Left ventricle myocardium inferior (tissue), 1 donor: ENCODE data around the gene STARD10. TPM values are rescaled to one million over a fixed set of nuclear protein-coding genes. Genes with fewer than 3 reads are reported as not detected.

Source experiments
- DNase-seq: peaks from one replicate; pipeline ENCODE4 v3.0.0-alpha.2; 2020
- H3K27ac ChIP-seq: fragments of 200-600 bp; replicated peaks from 2 replicates; pipeline ENCODE4 v1.8.0; 2021
- H3K27me3 ChIP-seq: fragments of 200-600 bp; 2 replicates; pipeline ENCODE4 v1.8.0; 2021; ENCODE audit warnings: low read depth
- H3K36me3 ChIP-seq: fragments of 200-600 bp; 2 replicates; pipeline ENCODE4 v1.8.0; 2021
- H3K4me1 ChIP-seq: fragments of 200-600 bp; 2 replicates; pipeline ENCODE4 v1.8.0; 2021
- H3K4me3 ChIP-seq: fragments of 200-600 bp; 2 replicates; pipeline ENCODE4 v1.8.0; 2021; ENCODE audit warnings: mild to moderate bottlenecking, moderate library complexity
- H3K9me3 ChIP-seq: fragments of 200-600 bp; replicated peaks from 2 replicates; pipeline ENCODE4 v1.8.0; 2021
- intact Hi-C: fragments of 100-400 bp; cut with micrococcal nuclease; formaldehyde crosslinking; loops from one replicate; pipeline ENCODE4 v1.11.0; 2022
- total RNA-seq: library from RNA; stranded (reverse); fragmentation: NEBNext Ultra II Directional; extraction: Animal tissue kit (Norgen Biotek cat#: 25700); gene quantifications from one replicate; pipeline ENCODE4 v1.2.1, GENCODE V29; 2021
- TF ChIP-seq, protein P1 (sequence below): fragments of 200-600 bp; IDR thresholded peaks from 2 replicates; pipeline ENCODE4 v1.8.0; 2021; ENCODE audit warnings: antibody characterized with exemption, mild to moderate bottlenecking, borderline replicate concordance
- donor health status: DM: no; HTN: yes; CAD: no; lungs with severe emphysema.

Gene STARD10
- total RNA-seq, 1 donor from 2014 or later = 93.6 TPM

DNA sequence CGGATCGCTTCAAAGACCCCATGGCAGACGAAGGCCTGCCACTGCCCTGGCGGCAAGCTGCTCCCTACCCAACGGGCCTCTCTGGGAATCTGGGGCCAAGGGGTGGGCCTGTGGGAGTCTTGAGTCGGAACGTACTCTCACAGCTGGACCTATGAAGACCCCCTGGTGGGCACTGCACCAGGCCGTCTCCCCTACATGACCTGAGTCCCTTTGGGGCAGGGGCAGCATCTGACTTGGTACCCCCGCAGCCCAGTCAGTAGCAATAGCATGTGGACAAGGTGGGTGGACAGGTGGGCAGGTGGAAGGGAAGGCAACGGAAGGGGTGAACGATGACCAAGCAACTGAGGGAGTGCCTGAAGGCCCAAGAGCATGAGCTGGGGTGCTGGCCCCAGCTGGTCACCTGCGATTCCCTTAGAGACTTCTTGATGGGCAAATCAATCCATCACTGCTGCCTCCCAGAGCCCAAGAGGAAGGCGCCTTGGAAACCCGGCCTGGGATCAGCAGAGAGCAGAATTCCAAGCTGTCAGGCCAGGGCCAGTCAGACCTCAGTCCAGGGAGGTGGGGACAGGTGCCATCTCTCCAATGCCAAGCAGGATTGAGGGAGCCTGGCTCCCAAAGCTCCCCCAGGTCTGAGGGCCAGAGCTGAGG is 76.9 kb downstream of the STARD10 start:
- DNase-seq = no peak
- TF ChIP-seq, protein P1, sequence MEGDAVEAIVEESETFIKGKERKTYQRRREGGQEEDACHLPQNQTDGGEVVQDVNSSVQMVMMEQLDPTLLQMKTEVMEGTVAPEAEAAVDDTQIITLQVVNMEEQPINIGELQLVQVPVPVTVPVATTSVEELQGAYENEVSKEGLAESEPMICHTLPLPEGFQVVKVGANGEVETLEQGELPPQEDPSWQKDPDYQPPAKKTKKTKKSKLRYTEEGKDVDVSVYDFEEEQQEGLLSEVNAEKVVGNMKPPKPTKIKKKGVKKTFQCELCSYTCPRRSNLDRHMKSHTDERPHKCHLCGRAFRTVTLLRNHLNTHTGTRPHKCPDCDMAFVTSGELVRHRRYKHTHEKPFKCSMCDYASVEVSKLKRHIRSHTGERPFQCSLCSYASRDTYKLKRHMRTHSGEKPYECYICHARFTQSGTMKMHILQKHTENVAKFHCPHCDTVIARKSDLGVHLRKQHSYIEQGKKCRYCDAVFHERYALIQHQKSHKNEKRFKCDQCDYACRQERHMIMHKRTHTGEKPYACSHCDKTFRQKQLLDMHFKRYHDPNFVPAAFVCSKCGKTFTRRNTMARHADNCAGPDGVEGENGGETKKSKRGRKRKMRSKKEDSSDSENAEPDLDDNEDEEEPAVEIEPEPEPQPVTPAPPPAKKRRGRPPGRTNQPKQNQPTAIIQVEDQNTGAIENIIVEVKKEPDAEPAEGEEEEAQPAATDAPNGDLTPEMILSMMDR = no peak
- intact Hi-C loops = no loop called here
- Histone ChIP-seq H3K27ac (peak overlapping the region; percentile 93), H3K36me3 (peaks cover 5% of the 10 kb centered on the region), H3K27me3 (no peaks in the 10 kb centered on the region), H3K4me3 (no peak overlapping the region), H3K4me1 (peaks cover 99% of the 10 kb centered on the region), H3K9me3 (no peaks in the 10 kb centered on the region)

DNA sequence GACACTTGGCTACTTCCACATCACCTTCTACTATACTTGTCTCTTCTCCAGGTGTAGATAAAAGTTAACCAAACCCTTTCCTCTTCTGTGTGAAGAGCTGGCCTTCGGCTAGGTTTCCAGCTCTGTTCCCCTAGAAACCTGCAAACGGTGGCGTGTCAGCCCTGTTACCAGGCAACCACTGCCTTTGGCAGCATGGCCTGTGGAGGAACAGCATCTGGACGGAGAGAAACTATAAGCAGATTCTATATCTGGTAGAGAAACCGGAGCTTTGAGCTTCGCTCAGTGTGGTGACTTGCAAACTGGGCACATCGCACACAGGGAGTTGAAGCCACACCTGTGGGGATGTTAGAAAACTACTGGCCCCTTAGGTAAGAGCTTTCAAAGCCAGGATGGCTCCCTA is 77.6 kb downstream of the STARD10 start:
- Histone ChIP-seq H3K9me3 (no peaks in the 10 kb centered on the region), H3K27me3 (no peaks in the 10 kb centered on the region), H3K27ac (peak overlapping the region; percentile 93), H3K36me3 (peaks cover 12% of the 10 kb centered on the region), H3K4me3 (no peak overlapping the region), H3K4me1 (peaks cover 96% of the 10 kb centered on the region)
- intact Hi-C loops = no loop called here
- no peak for DNase-seq
- TF ChIP-seq, protein P1 = no peak

DNA sequence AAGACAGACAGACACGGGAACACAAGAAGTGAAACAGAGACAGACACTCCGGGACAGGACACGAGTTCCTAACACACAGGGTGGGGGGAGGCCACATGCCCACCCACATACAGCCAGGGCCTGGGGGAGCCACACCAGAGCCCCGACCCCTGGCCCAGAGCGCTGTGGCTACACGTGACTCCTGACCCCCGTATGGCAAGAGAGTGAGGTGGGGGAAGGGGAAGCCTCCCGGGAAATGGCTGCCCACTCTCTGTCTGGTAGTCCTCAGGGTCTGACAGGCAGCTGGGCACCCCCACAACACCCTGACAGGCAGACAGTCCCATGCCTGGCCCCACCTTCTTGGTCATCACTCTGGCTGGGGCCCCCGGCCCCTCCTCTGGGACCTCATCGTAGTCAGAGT is 81.0 kb downstream of the STARD10 start:
- Histone ChIP-seq H3K36me3 (peaks cover 46% of the 10 kb centered on the region), H3K4me1 (peaks cover 61% of the 10 kb centered on the region), H3K27ac (peak overlapping the region; percentile 41), H3K9me3 (no peaks in the 10 kb centered on the region), H3K4me3 (no peak overlapping the region), H3K27me3 (no peaks in the 10 kb centered on the region)
- TF ChIP-seq, protein P1 = no peak
- no peak for DNase-seq
- intact Hi-C loops = no loop called here

DNA sequence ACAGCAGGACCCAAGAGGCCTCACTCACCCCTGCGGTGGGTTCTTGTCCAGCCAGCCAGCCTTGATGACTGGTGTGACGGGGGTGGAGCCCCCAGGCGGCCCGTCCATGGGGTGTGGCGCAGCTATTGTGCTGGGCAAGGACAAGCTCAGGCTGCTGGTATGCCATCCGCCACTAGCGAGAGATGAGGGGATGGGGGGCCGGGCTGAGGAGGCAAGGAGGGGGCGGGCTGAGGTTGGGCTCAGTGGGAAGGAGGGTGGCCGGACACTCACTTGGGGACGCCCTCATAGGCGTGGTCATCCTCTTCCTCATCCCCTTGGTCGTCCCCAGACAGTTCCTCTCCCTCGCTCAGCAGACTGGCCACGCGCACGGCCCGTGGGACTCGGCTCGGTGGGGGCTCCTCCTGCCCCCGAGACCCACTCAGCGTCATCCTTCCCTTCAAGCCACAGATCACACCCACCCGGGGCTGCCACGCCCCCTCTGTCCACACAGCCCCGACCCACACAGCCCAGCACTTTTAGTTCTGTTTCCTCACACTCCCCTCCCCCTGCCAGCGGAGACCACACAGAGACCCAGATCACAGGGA is 81.6 kb downstream of the STARD10 start:
- peak overlapping the region; percentile 41 for H3K27ac ChIP-seq
- TF ChIP-seq, protein P1 = no peak
- H3K36me3 ChIP-seq = peaks cover 52% of the 10 kb centered on the region
- intact Hi-C loops = no loop called here
- no peaks in the 10 kb centered on the region for H3K27me3 ChIP-seq
- no peak overlapping the region for H3K4me3 ChIP-seq
- no peaks in the 10 kb centered on the region for H3K9me3 ChIP-seq
- H3K4me1 ChIP-seq = peaks cover 56% of the 10 kb centered on the region
- DNase-seq = peak; percentile 68

DNA sequence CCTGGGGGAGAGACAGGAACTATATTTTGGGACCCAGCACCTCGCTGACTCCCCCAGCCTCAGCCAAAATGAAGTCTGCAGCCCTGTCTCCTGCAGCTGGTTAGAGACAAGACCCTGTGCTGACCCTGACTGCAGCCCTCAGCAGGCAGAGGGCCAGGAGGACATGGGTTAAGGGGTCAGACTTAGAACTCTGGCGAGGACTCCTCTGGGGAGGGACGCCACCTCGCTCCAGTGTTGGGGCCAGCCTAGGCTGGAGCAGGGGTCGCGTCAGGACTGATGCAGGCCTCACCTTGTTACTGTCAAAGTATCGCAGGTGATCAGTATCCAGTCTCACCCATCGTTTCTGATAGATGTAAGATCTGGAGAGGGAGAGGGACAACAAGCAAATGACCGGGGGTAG is 82.7 kb downstream of the STARD10 start:
- Histone ChIP-seq H3K36me3 (peaks cover 63% of the 10 kb centered on the region), H3K27ac (no peak overlapping the region), H3K9me3 (no peaks in the 10 kb centered on the region), H3K4me3 (no peak overlapping the region), H3K4me1 (peaks cover 44% of the 10 kb centered on the region), H3K27me3 (no peaks in the 10 kb centered on the region)
- intact Hi-C loops = no loop called here
- TF ChIP-seq, protein P1 = no peak
- no peak for DNase-seq
